GM21786 (cell line): ENCODE measurements around the gene CPAMD8.

Experiments used
- ATAC-seq: cut with Tn5 transposase; IDR thresholded peaks from one replicate; pipeline ENCODE4 v1.9.1; 2021; ENCODE audit not compliant: unreplicated experiment

Gene CPAMD8

GRCh38 chr19:16895467-16896145, 131.0 kb downstream of the CPAMD8 start:
- no peak for ATAC-seq

GRCh38 chr19:16894080-16894479, 132.5 kb downstream of the CPAMD8 start:
- ATAC-seq, result no peak

GRCh38 chr19:16893686-16893989, 133.0 kb downstream of the CPAMD8 start:
- no peak for ATAC-seq

- no peak for ATAC-seq
These were observed 133.5 kb downstream of the CPAMD8 start for GRCh38 chr19:16892868-16893685.

DNA sequence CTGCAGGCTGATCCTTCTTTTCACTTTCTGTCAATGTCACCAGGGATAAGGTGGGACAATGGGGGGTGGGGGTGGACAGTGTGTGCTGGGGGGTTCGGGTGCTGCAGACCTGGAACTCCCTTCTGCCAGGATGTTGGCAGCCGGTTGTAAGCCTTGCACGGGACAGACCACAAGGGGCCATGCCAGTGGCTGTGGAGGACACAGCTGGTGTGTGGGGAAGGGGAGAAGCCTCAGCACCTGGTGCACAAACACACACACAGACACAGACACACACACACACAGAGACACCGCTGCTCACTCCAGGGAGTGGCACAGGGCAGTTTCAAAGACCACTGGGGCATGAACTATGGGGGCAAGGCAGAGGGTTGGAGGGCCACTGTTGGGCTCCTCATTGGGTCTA, 134.2 kb downstream of the CPAMD8 start:
- no peak for ATAC-seq

DNA sequence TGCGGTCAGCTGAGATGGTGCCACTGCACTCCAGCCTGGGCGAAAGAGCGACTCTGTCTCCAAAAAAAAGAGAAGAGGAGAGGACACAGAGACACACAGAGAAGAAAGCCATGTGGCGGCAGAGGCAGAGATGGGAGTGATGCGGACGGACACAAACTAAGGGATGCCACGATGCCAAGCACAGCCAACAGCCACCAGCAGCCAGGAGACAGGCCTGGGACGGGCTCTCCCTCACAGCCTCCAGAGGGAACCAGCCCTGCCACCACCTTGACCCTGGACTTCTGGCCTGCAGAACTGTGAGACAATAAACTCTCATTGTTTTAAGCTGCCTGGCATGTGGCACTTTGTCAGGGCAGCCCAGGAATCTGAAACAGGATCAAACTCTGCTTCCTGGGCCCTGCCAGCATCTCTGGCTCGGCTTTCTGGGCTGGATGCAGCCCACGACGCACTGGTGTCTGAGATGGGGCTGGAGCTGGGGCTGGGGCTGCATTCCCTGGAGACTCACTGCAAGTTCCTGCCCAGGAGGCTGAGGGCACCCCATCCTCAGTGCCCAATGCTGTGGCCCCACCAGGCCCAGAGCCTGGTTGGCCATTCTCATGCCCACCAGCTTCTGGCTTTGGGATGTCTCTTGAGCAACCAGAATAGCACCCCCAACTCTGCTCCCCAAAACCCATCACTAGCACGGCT, 134.8 kb downstream of the CPAMD8 start:
- no peak for ATAC-seq

GRCh38 chr19:16890461-16891184, 136.0 kb downstream of the CPAMD8 start:
- no peak for ATAC-seq

DNA sequence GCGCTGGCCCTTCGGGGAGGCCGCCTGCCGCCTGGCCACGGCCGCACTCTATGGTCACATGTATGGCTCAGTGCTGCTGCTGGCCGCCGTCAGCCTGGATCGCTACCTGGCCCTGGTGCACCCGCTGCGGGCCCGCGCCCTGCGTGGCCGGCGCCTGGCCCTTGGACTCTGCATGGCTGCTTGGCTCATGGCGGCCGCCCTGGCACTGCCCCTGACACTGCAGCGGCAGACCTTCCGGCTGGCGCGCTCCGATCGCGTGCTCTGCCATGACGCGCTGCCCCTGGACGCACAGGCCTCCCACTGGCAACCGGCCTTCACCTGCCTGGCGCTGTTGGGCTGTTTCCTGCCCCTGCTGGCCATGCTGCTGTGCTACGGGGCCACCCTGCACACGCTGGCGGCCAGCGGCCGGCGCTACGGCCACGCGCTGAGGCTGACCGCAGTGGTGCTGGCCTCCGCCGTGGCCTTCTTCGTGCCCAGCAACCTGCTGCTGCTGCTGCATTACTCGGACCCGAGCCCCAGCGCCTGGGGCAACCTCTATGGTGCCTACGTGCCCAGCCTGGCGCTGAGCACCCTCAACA, 136.6 kb downstream of the CPAMD8 start:
- ATAC-seq, result no peak

- ATAC-seq, result no peak
These were observed 137.2 kb downstream of the CPAMD8 start for GRCh38 chr19:16889366-16889882.

GRCh38 chr19:16888629-16889365, 137.8 kb downstream of the CPAMD8 start, which contains the start of gene F2RL3:
F2RL3 (plus strand) TSS chr19:16888999; CDS start chr19:16889190, 191 bp downstream.
- no peak for ATAC-seq

DNA sequence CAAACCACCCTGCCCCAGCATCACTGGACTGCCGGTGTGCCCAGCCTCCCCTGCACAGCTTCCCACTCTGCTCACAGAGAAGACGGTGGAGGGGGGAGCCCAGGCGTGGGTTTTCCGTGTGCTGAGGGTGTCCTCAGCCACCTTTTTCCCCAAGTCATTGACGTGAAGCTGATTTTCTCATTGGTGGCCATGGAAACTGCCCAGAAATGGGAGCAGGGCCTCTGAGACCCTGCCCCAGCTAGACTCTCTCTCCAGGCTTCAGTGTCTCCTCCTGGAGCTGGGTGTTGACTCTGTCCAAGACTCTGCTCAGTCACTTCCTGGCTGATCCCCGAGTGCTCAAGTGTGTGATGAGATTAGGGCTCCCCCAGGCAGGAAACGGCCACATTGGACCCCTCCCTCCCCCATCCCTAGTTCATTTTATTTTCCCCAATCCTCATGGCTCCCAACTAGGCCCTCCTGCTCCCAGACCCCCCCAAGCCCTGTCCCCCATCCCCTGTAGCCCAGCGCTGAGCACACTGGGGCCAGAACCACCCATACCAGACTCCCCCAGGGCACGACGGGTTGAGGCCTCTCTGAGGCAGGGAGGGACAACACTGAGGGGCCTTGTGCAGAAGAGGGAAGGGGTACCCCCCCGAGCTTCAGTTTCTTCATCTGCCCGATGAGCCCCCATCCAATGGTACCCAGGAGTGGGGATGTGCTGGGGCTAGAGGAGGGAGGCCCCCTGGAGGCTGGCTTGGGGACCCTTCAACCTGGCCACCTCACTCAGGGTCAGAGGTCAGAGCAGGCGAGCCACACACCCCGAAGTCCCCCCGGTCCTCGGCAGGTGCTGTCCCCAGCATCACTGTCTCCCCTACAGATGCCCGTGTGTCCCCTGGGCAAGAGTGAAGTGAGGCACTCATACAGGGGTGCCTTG, 139.0 kb downstream of the CPAMD8 start:
- ATAC-seq, result no peak

DNA sequence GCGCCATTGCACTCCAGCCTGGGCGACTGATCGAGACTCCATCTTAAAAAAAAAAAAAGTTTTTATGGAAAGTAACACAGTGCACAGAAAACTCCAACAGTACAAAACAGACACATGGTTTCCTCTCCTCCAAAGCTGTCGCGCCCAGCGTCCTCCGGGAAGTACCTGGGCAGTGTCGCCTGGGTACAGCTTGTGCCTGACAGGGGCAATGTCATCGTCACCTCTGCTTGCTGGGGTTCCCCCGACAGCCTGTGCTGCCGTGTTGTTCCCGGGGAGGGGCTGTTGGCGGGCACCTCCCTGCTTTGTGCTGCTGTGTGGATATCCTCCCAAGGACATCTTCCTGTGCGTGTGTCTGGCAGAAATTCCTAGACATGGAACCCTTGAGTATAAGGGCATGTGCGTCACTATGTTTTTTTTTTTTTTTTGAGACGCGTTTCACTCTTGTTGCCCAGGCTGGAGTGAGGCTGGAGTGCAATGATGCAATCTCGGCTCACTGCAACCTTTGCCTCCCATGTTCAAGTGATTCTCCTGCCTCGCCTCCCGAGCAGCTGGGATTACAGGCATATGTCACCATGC, 140.2 kb downstream of the CPAMD8 start:
- no peak for ATAC-seq

GRCh38 chr19:16885166-16885565, 141.4 kb downstream of the CPAMD8 start:
- no peak for ATAC-seq

DNA sequence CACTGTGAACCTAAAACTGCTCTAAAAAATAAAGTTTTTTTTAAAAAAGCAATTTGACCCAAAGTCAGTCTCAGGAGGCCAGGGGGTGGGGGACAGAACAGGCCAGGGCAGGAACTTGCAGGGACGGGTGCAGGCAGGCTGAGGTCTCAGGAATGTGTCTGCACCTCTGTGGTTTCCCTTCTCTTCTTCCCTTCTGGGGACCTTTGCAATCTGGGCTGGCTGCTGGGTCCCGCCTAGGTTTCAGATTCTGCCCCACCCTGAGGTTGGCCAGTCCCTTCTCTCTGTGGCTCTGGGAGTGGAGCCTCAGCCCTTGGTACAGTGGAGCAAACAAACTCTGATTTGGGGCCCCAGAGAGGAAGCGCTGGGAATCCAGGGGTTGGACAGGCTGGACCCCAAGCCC, 143.1 kb downstream of the CPAMD8 start:
- no peak for ATAC-seq

- no peak for ATAC-seq
These were observed 144.5 kb downstream of the CPAMD8 start for GRCh38 chr19:16882146-16882545.

DNA sequence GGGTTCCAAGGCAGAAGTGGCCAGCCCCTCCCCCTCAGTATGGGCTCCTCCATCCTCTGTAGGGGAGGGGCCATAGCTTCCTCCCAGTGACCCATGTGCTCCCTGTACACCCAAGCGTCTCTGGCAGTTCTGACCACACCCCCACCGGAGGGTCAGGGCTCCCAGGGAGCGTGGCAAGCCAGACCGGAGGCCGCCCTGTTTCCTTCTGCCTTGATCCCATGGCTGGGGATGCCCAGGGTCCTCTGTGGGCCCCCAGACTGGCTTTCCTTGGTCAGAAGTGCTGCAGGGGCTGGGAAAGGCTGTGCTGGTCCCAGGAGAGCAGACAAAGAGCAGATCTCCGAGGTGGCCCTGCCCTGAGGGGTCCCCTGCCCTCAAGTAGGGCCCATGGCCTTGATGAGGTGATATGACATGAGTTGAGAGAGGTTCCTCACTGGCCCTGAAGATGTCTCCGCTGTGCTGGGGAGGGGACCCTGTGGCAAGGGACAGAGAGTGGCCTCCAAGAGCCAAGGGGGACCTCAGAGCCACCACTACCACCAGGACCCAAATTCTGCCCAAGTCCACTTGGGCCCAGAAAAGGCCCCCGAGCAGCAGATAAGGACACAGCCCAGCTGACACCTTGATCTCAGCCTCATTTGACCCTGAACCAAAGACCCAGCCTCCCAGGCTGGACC, 145.6 kb downstream of the CPAMD8 start:
- ATAC-seq, result no peak

DNA sequence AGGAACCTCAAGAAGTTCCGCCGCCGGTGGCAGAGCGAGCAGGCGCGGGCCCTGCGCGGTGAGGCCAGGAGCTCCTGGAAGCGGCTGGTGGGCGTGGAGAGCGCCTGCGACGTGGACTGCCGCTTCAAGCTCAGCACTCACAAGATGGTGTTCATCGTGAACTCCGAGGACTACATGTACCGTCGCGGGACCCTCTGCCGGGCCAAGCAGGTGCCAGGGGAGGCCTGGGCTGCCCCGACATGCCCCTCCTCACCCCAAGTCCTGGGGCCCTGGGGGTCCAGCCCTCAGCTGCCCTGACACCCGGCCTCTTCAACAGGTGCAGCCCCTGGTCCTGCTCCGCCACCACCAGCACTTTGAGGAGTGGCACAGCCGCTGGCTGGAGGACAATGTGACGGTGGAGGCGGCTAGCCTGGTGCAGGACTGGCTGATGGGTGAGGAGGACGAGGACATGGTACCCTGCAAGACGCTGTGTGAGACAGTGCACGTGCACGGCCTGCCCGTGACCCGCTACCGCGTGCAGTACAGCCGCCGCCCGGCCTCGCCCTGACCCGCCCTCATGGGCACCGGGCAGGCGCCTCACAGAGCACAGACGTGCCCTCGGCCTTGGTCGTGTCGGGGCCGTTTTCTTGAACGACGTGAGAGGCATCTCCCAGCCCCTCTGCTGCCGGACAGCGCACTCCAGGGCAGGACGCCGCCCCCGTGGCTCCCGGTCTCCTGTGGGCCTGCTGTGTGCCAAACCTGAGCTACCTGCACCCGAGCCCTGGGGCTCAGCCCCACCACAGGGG, 148.2 kb downstream of the CPAMD8 start:
- ATAC-seq, result no peak
